Measurements from ENCODE around the gene CHST7. TPM values are rescaled to one million over a fixed set of nuclear protein-coding genes. Genes with fewer than 3 reads are reported as not detected.

The CHST7 gene
- total RNA-seq, 6 experiments from 2014 or later = 4.8 to 7.1 (median 5.7) TPM

- WGBS (ENCODE audit: insufficient coverage, low coverage, low lambda C conversion rate, missing lambda C conversion rate) = 6% methylated on average over 4 of the region's 5 CpGs
- ATAC-seq = peak; percentile 49 to 67 (median 52)
- intact Hi-C loops (cut with DNase I) = no loop called here
- TF ChIP-seq CTCF (IDR thresholded peaks at IDR 0.05) = no peak
- no peak for TF ChIP-seq POLR2A (IDR thresholded peaks at IDR 0.05)
- H3K4me1 ChIP-seq = peaks cover 0 to 18% (median 0%) of the 10 kb centered on the region in 4 donors
- H3K27ac ChIP-seq = no peak overlapping the region
- no peak for DNase-seq
- no peaks in the 10 kb centered on the region for H3K27me3 ChIP-seq
- H3K36me3 ChIP-seq = no peaks in the 10 kb centered on the region
- no peaks in the 10 kb centered on the region for H3K9me3 ChIP-seq
- no peak overlapping the region for H3K4me3 ChIP-seq
These were observed 14.2 kb downstream of the CHST7 start for GRCh38 chrX:46587753-46588171.

- ATAC-seq (peak; percentile 25 to 58 (median 37)), DNase-seq (no peak)
- H3K36me3 ChIP-seq = no peaks in the 10 kb centered on the region
- intact Hi-C loops (cut with DNase I) = no loop called here
- WGBS (ENCODE audit: insufficient coverage, low coverage, low lambda C conversion rate, missing lambda C conversion rate) = 38% methylated on average over 4 of the region's 4 CpGs
- H3K27ac ChIP-seq = no peak overlapping the region
- no peak overlapping the region for H3K4me3 ChIP-seq
- no peaks in the 10 kb centered on the region for H3K27me3 ChIP-seq
- TF ChIP-seq POLR2A (IDR thresholded peaks at IDR 0.05) (no peak), CTCF (IDR thresholded peaks at IDR 0.05) (no peak)
- no peaks in the 10 kb centered on the region for H3K9me3 ChIP-seq
- peaks cover 0 to 18% (median 0%) of the 10 kb centered on the region in 4 donors for H3K4me1 ChIP-seq
These were observed 14.7 kb downstream of the CHST7 start for GRCh38 chrX:46588263-46588662.

GRCh38 chrX:46589977-46590723, 16.6 kb downstream of the CHST7 start:
- no peaks in the 10 kb centered on the region for H3K36me3 ChIP-seq
- DNase-seq (no peak), ATAC-seq (peak; percentile 72 to 88 (median 80))
- WGBS (ENCODE audit: insufficient coverage, low coverage, low lambda C conversion rate, missing lambda C conversion rate) = 46% methylated on average over 7 of the region's 7 CpGs
- H3K27me3 ChIP-seq = no peaks in the 10 kb centered on the region
- intact Hi-C loops (cut with DNase I) = no loop called here
- peak overlapping the region in 1 of 3 donors; percentile 44 for H3K27ac ChIP-seq
- H3K4me1 ChIP-seq = peaks cover 0 to 18% (median 0%) of the 10 kb centered on the region in 4 donors
- H3K9me3 ChIP-seq = no peaks in the 10 kb centered on the region
- no peak overlapping the region for H3K4me3 ChIP-seq
- no peak for TF ChIP-seq CTCF (IDR thresholded peaks at IDR 0.05)
- TF ChIP-seq POLR2A (IDR thresholded peaks at IDR 0.05) = no peak

- WGBS (ENCODE audit: insufficient coverage, low coverage, low lambda C conversion rate, missing lambda C conversion rate) = 42% methylated on average over 1 of the region's 1 CpG
- ATAC-seq = no peak
- no peaks in the 10 kb centered on the region for H3K27me3 ChIP-seq
- no peak overlapping the region for H3K27ac ChIP-seq
- no peaks in the 10 kb centered on the region for H3K36me3 ChIP-seq
- H3K9me3 ChIP-seq = no peaks in the 10 kb centered on the region
- no peaks in the 10 kb centered on the region for H3K4me1 ChIP-seq
- TF ChIP-seq CTCF (IDR thresholded peaks at IDR 0.05) = no peak
- TF ChIP-seq POLR2A (IDR thresholded peaks at IDR 0.05) = no peak
- H3K4me3 ChIP-seq = no peak overlapping the region
- intact Hi-C loops (cut with DNase I) = no loop called here
- DNase-seq = no peak
These were observed 21.5 kb downstream of the CHST7 start for GRCh38 chrX:46595084-46595483.
